ENCODE results near the gene RGS7BP.
"Not testable (repeated sequence)": the region's sequence is repeated elsewhere in the genome, so short reads cannot be mapped to it uniquely, and the experiment has no call there.

Gene RGS7BP

GRCh38 chr5:64513492-64513891, 7.7 kb downstream of the RGS7BP start:
- Histone ChIP-seq H3K4me1 (ENCODE audit: insufficient read depth, low read length) (no peaks in the 10 kb centered on the region), H3K9me3 (ENCODE audit: insufficient read depth, low read depth, low read length) (no peaks in the 10 kb centered on the region), H3K36me3 (ENCODE audit: insufficient read depth, low read depth, low read length) (no peaks in the 10 kb centered on the region), H3K27me3 (ENCODE audit: insufficient read depth, low read length) (peaks cover 17% of the 10 kb centered on the region; the same call in 1 of the 2 replicates), H3K4me3 (ENCODE audit: low read length) (no peak overlapping the region), H3K9ac (ENCODE audit: low read depth, low read length) (no peak overlapping the region), H3K27ac (ENCODE audit: low read length) (no peak overlapping the region)

GRCh38 chr5:64514612-64515011, 8.8 kb downstream of the RGS7BP start:
- Histone ChIP-seq H3K27ac (ENCODE audit: low read length) (no peak overlapping the region), H3K9me3 (ENCODE audit: insufficient read depth, low read depth, low read length) (no peaks in the 10 kb centered on the region), H3K9ac (ENCODE audit: low read depth, low read length) (no peak overlapping the region), H3K27me3 (ENCODE audit: insufficient read depth, low read length) (peaks cover 7% of the 10 kb centered on the region; the same call in 1 of the 2 replicates), H3K36me3 (ENCODE audit: insufficient read depth, low read depth, low read length) (no peaks in the 10 kb centered on the region), H3K4me3 (ENCODE audit: low read length) (no peak overlapping the region), H3K4me1 (ENCODE audit: insufficient read depth, low read length) (no peaks in the 10 kb centered on the region)

- Histone ChIP-seq H3K27me3 (ENCODE audit: insufficient read depth, low read length) (no peaks in the 10 kb centered on the region), H3K9me3 (ENCODE audit: insufficient read depth, low read depth, low read length) (no peaks in the 10 kb centered on the region), H3K4me3 (ENCODE audit: low read length) (no peak overlapping the region), H3K9ac (ENCODE audit: low read depth, low read length) (no peak overlapping the region), H3K36me3 (ENCODE audit: insufficient read depth, low read depth, low read length) (no peaks in the 10 kb centered on the region), H3K4me1 (ENCODE audit: insufficient read depth, low read length) (no peaks in the 10 kb centered on the region), H3K27ac (ENCODE audit: low read length) (no peak overlapping the region)
Observed at GRCh38 chr5:64516216-64516615, 10.4 kb downstream of the RGS7BP start.

GRCh38 chr5:64518793-64519192, 13.0 kb downstream of the RGS7BP start:
- Histone ChIP-seq H3K4me1 (ENCODE audit: insufficient read depth, low read length) (no peaks in the 10 kb centered on the region), H3K9me3 (ENCODE audit: insufficient read depth, low read depth, low read length) (no peaks in the 10 kb centered on the region), H3K9ac (ENCODE audit: low read depth, low read length) (no peak overlapping the region), H3K4me3 (ENCODE audit: low read length) (no peak overlapping the region), H3K36me3 (ENCODE audit: insufficient read depth, low read depth, low read length) (no peaks in the 10 kb centered on the region), H3K27me3 (ENCODE audit: insufficient read depth, low read length) (no peaks in the 10 kb centered on the region), H3K27ac (ENCODE audit: low read length) (no peak overlapping the region)

- no peaks in the 10 kb centered on the region for H3K36me3 ChIP-seq (ENCODE audit: insufficient read depth, low read depth, low read length)
- no peak overlapping the region for H3K27ac ChIP-seq (ENCODE audit: low read length)
- H3K9me3 ChIP-seq (ENCODE audit: insufficient read depth, low read depth, low read length): no peaks in the 10 kb centered on the region
- H3K9ac ChIP-seq (ENCODE audit: low read depth, low read length): no peak overlapping the region
- no peaks in the 10 kb centered on the region for H3K4me1 ChIP-seq (ENCODE audit: insufficient read depth, low read length)
- H3K27me3 ChIP-seq (ENCODE audit: insufficient read depth, low read length): no peaks in the 10 kb centered on the region
- no peak overlapping the region for H3K4me3 ChIP-seq (ENCODE audit: low read length)
Observed at GRCh38 chr5:64519263-64519662, 13.4 kb downstream of the RGS7BP start.

GRCh38 chr5:64526734-64527439, 21.1 kb downstream of the RGS7BP start:
- Histone ChIP-seq H3K27ac (ENCODE audit: low read length) (no peak overlapping the region), H3K4me1 (ENCODE audit: insufficient read depth, low read length) (peaks cover 3% of the 10 kb centered on the region; the same call in 1 of the 2 replicates), H3K27me3 (ENCODE audit: insufficient read depth, low read length) (no peaks in the 10 kb centered on the region), H3K4me3 (ENCODE audit: low read length) (no peak overlapping the region), H3K36me3 (ENCODE audit: insufficient read depth, low read depth, low read length) (no peaks in the 10 kb centered on the region), H3K9me3 (ENCODE audit: insufficient read depth, low read depth, low read length) (no peaks in the 10 kb centered on the region), H3K9ac (ENCODE audit: low read depth, low read length) (no peak overlapping the region)

- no peaks in the 10 kb centered on the region for H3K27me3 ChIP-seq (ENCODE audit: insufficient read depth, low read length)
- no peaks in the 10 kb centered on the region for H3K36me3 ChIP-seq (ENCODE audit: insufficient read depth, low read depth, low read length)
- H3K27ac ChIP-seq (ENCODE audit: low read length): no peak overlapping the region
- H3K4me3 ChIP-seq (ENCODE audit: low read length): no peak overlapping the region
- no peaks in the 10 kb centered on the region for H3K9me3 ChIP-seq (ENCODE audit: insufficient read depth, low read depth, low read length)
- peaks cover 14% of the 10 kb centered on the region; the same call in 1 of the 2 replicates for H3K4me1 ChIP-seq (ENCODE audit: insufficient read depth, low read length)
- no peak overlapping the region for H3K9ac ChIP-seq (ENCODE audit: low read depth, low read length)
Observed at GRCh38 chr5:64530076-64530475, 24.3 kb downstream of the RGS7BP start.

- Histone ChIP-seq H3K9ac (ENCODE audit: low read depth, low read length) (no peak overlapping the region), H3K27ac (ENCODE audit: low read length) (no peak overlapping the region), H3K27me3 (ENCODE audit: insufficient read depth, low read length) (no peaks in the 10 kb centered on the region), H3K4me3 (ENCODE audit: low read length) (no peak overlapping the region), H3K9me3 (ENCODE audit: insufficient read depth, low read depth, low read length) (no peaks in the 10 kb centered on the region), H3K36me3 (ENCODE audit: insufficient read depth, low read depth, low read length) (no peaks in the 10 kb centered on the region), H3K4me1 (ENCODE audit: insufficient read depth, low read length) (peaks cover 14% of the 10 kb centered on the region; the same call in 1 of the 2 replicates)
Observed at GRCh38 chr5:64532212-64532611, 26.4 kb downstream of the RGS7BP start.

- Histone ChIP-seq H3K27me3 (ENCODE audit: insufficient read depth, low read length) (no peaks in the 10 kb centered on the region), H3K36me3 (ENCODE audit: insufficient read depth, low read depth, low read length) (no peaks in the 10 kb centered on the region), H3K9ac (ENCODE audit: low read depth, low read length) (no peak overlapping the region), H3K4me3 (ENCODE audit: low read length) (no peak overlapping the region), H3K27ac (ENCODE audit: low read length) (no peak overlapping the region), H3K9me3 (ENCODE audit: insufficient read depth, low read depth, low read length) (no peaks in the 10 kb centered on the region), H3K4me1 (ENCODE audit: insufficient read depth, low read length) (peaks cover 14% of the 10 kb centered on the region; the same call in 1 of the 2 replicates)
Observed at GRCh38 chr5:64532657-64533056, 26.8 kb downstream of the RGS7BP start.

GRCh38 chr5:64534033-64534432, 28.2 kb downstream of the RGS7BP start:
- Histone ChIP-seq H3K27me3 (ENCODE audit: insufficient read depth, low read length) (no peaks in the 10 kb centered on the region), H3K4me1 (ENCODE audit: insufficient read depth, low read length) (peaks cover 14% of the 10 kb centered on the region; the same call in 1 of the 2 replicates), H3K4me3 (ENCODE audit: low read length) (no peak overlapping the region), H3K36me3 (ENCODE audit: insufficient read depth, low read depth, low read length) (no peaks in the 10 kb centered on the region), H3K27ac (ENCODE audit: low read length) (no peak overlapping the region), H3K9me3 (ENCODE audit: insufficient read depth, low read depth, low read length) (no peaks in the 10 kb centered on the region), H3K9ac (ENCODE audit: low read depth, low read length) (no peak overlapping the region)

- H3K9ac ChIP-seq (ENCODE audit: low read depth, low read length): no peak overlapping the region
- H3K4me1 ChIP-seq (ENCODE audit: insufficient read depth, low read length): no peaks in the 10 kb centered on the region
- no peaks in the 10 kb centered on the region for H3K27me3 ChIP-seq (ENCODE audit: insufficient read depth, low read length)
- no peak overlapping the region for H3K27ac ChIP-seq (ENCODE audit: low read length)
- H3K9me3 ChIP-seq (ENCODE audit: insufficient read depth, low read depth, low read length): peaks cover 15% of the 10 kb centered on the region; the same call in 1 of the 2 replicates
- H3K4me3 ChIP-seq (ENCODE audit: low read length): no peak overlapping the region
- H3K36me3 ChIP-seq (ENCODE audit: insufficient read depth, low read depth, low read length): no peaks in the 10 kb centered on the region
Observed at GRCh38 chr5:64557911-64558310, 52.1 kb downstream of the RGS7BP start.

- peaks cover 15% of the 10 kb centered on the region; the same call in 1 of the 2 replicates for H3K9me3 ChIP-seq (ENCODE audit: insufficient read depth, low read depth, low read length)
- H3K9ac ChIP-seq (ENCODE audit: low read depth, low read length); H3K4me3 ChIP-seq (ENCODE audit: low read length); H3K4me1 ChIP-seq (ENCODE audit: insufficient read depth, low read length); H3K27ac ChIP-seq (ENCODE audit: low read length); H3K27me3 ChIP-seq (ENCODE audit: insufficient read depth, low read length); H3K36me3 ChIP-seq (ENCODE audit: insufficient read depth, low read depth, low read length): not testable (repeated sequence)
Observed at GRCh38 chr5:64558641-64559040, 52.8 kb downstream of the RGS7BP start.

Measured in iPS-20b (cell line).